Caki2 (cell line): ENCODE results near the gene CDAN1. TPM values are rescaled to one million over a fixed set of nuclear protein-coding genes. Genes with fewer than 3 reads are reported as not detected.

Source experiments
- DNase-seq: peaks from one replicate; pipeline ENCODE4 v3.0.0-alpha.2; 2015; ENCODE audit warnings: low read depth
- in situ Hi-C: cut with HindIII; loops from 2 replicates; pipeline ENCODE4 v1.10.0; 2016; ENCODE audit warnings: low sequenced_read_pairs, low pct_unique_long_range_greater_than_20kb, mixed read lengths
- total RNA-seq: library from RNA; depleted of rRNA; stranded (reverse); fragments of >200 nt; shearing (Covaris generic); gene quantifications from 2 replicates; pipeline ENCODE4 v1.2.3, GENCODE V29; 2014; ENCODE audit warnings: low replicate concordance

Gene CDAN1
- total RNA-seq, 1 experiment from 2014 or later, result 10.8 TPM

GRCh38 chr15:42720071-42720470 lies 16.9 kb downstream of the CDAN1 start:
- in situ Hi-C loops, result no loop called here
- no peak for DNase-seq

- in situ Hi-C loops, result no loop called here
- no peak for DNase-seq
Observed at GRCh38 chr15:42719043-42719442, 17.9 kb downstream of the CDAN1 start.

GRCh38 chr15:42716626-42717025 lies 20.3 kb downstream of the CDAN1 start:
- in situ Hi-C loops, result no loop called here
- no peak for DNase-seq

- in situ Hi-C loops, result no loop called here
- DNase-seq, result no peak
Observed at GRCh38 chr15:42716125-42716524, 20.8 kb downstream of the CDAN1 start.

- no peak for DNase-seq
- in situ Hi-C loops, result no loop called here
Observed at GRCh38 chr15:42712584-42712983, 24.3 kb downstream of the CDAN1 start.

- in situ Hi-C loops, result no loop called here
- DNase-seq, result no peak
Observed at GRCh38 chr15:42711746-42712145, 25.2 kb downstream of the CDAN1 start.

- in situ Hi-C loops, result no loop called here
- DNase-seq, result no peak
Observed at GRCh38 chr15:42710662-42711061, 26.3 kb downstream of the CDAN1 start.

GRCh38 chr15:42707873-42708544 lies 28.9 kb downstream of the CDAN1 start:
- DNase-seq, result no peak
- in situ Hi-C loops, result no loop called here

GRCh38 chr15:42707068-42707467 lies 29.9 kb downstream of the CDAN1 start:
- DNase-seq, result no peak
- in situ Hi-C loops, result no loop called here

GRCh38 chr15:42705336-42705735 lies 31.6 kb downstream of the CDAN1 start:
- no peak for DNase-seq
- in situ Hi-C loops, result no loop called here

GRCh38 chr15:42704492-42704926 lies 32.4 kb downstream of the CDAN1 start:
- peak; percentile 49 for DNase-seq
- in situ Hi-C loops, result no loop called here

GRCh38 chr15:42696626-42697025 lies 40.3 kb downstream of the CDAN1 start:
- in situ Hi-C loops, result no loop called here
- DNase-seq, result no peak

- in situ Hi-C loops, result no loop called here
- DNase-seq, result no peak
Observed at GRCh38 chr15:42695527-42696071, 41.3 kb downstream of the CDAN1 start.

- in situ Hi-C loops, result no loop called here
- DNase-seq, result no peak
Observed at GRCh38 chr15:42694398-42694797, 42.5 kb downstream of the CDAN1 start.

GRCh38 chr15:42693942-42694341 lies 43.0 kb downstream of the CDAN1 start:
- in situ Hi-C loops, result no loop called here
- DNase-seq, result no peak

GRCh38 chr15:42693496-42693895 lies 43.4 kb downstream of the CDAN1 start:
- in situ Hi-C loops, result no loop called here
- DNase-seq, result no peak

- in situ Hi-C loops, result no loop called here
Observed at GRCh38 chr15:42692997-42693396, 43.9 kb downstream of the CDAN1 start.

GRCh38 chr15:42692536-42692935 lies 44.4 kb downstream of the CDAN1 start:
- DNase-seq, result no peak
- in situ Hi-C loops, result no loop called here

More at GRCh38 chr15:42692997-42693396, 43.9 kb downstream of the CDAN1 start:
- DNase-seq, result no peak

- in situ Hi-C loops, result no loop called here
- DNase-seq, result no peak
Observed at GRCh38 chr15:42691770-42692169, 45.2 kb downstream of the CDAN1 start.

GRCh38 chr15:42691308-42691707 lies 45.6 kb downstream of the CDAN1 start:
- no peak for DNase-seq
- in situ Hi-C loops, result no loop called here
